GM18499 (cell line): ENCODE data around the gene CTLA4.

Source experiments
- ATAC-seq: cut with Tn5 transposase; IDR thresholded peaks from one replicate; pipeline ENCODE4 v1.9.1; 2021; ENCODE audit warnings: moderate number of reproducible peaks; ENCODE audit not compliant: insufficient read depth, unreplicated experiment

CTLA4 gene

GRCh38 chr2:203918839-203919238 lies 51.3 kb downstream of the CTLA4 start:
- ATAC-seq, result no peak
